Activated effector memory CD4-positive, alpha-beta T cell treated with Interleukin-2 at 50 U/mL for 16 hours (primary cell): ENCODE data around the gene RPTOR.
A peak's percentile ranks its signal among the peaks of the same experiment; 100 is the strongest.

Experiments used
- DNase-seq: peaks from one replicate; pipeline ENCODE4 v3.0.0-alpha.2; 2020

Gene RPTOR

GRCh38 chr17:80924807-80925610 lies 380.4 kb downstream of the RPTOR start:
- no peak for DNase-seq

GRCh38 chr17:80925688-80926335 lies 381.2 kb downstream of the RPTOR start:
- no peak for DNase-seq

- no peak for DNase-seq
Measured at GRCh38 chr17:80926591-80927250, 382.1 kb downstream of the RPTOR start.

GRCh38 chr17:80927791-80928216 lies 383.2 kb downstream of the RPTOR start:
- DNase-seq: no peak

- no peak for DNase-seq
Measured at GRCh38 chr17:80929449-80929848, 384.8 kb downstream of the RPTOR start.

- no peak for DNase-seq
Measured at GRCh38 chr17:80930335-80931279, 386.0 kb downstream of the RPTOR start.

GRCh38 chr17:80931421-80932265 lies 387.0 kb downstream of the RPTOR start:
- no peak for DNase-seq

GRCh38 chr17:80935526-80935925 lies 390.9 kb downstream of the RPTOR start:
- DNase-seq: no peak

- DNase-seq: no peak
Measured at GRCh38 chr17:80936218-80936617, 391.6 kb downstream of the RPTOR start.

GRCh38 chr17:80936723-80937122 lies 392.1 kb downstream of the RPTOR start:
- no peak for DNase-seq

GRCh38 chr17:80937462-80938381 lies 393.1 kb downstream of the RPTOR start:
- no peak for DNase-seq

- DNase-seq: peak; percentile 43
Measured at GRCh38 chr17:80938556-80938955, 393.9 kb downstream of the RPTOR start.

- DNase-seq: no peak
Measured at GRCh38 chr17:80939151-80940145, 394.8 kb downstream of the RPTOR start.

GRCh38 chr17:80940171-80941123 lies 395.8 kb downstream of the RPTOR start:
- DNase-seq: no peak

GRCh38 chr17:80941171-80941570 lies 396.5 kb downstream of the RPTOR start:
- DNase-seq: no peak

GRCh38 chr17:80941743-80942422 lies 397.2 kb downstream of the RPTOR start:
- DNase-seq: no peak
